ENCODE measurements around the gene CRYZL1. TPM values are rescaled to one million over a fixed set of nuclear protein-coding genes. Genes with fewer than 3 reads are reported as not detected.

The CRYZL1 gene
- polyA plus RNA-seq, 3 donors, result 25.9 to 30.6 (median 26.1) TPM

DNA sequence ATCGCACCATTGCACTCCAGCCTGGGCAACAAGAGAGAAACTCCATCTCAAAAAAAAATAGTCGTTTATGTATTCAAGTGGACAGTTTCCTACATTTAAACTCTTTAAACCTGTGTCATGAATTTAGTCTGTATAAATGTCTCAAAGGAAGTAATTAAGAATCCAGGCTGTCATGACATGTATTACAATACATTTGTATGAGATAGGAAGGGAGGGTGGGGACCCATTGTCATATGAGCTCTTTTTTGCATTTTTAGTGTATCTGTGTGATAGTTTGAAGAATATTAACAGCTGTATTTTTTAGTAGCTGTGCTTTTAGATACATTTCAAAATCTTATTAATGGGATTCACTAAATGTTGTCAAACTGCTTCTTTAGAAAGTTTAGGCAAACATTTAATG is 73.1 kb downstream of the CRYZL1 start:
- WGBS (ENCODE audit: insufficient coverage), result no CpG with 5 or more reads among the region's 2 CpGs
- Histone ChIP-seq H2AFZ (ENCODE audit: insufficient read depth, low read depth, low read length, poor library complexity, severe bottlenecking) (no peak overlapping the region), H3K4me2 (replicated peaks; ENCODE audit: extremely low read depth, low read length, poor library complexity, severe bottlenecking) (no peak overlapping the region), H3K27ac (ENCODE audit: low read depth in 1 of 2, low read length in 2 of 2) (no peak overlapping the region), H4K20me1 (ENCODE audit: insufficient read depth, low read length) (peaks cover 94% of the 10 kb centered on the region), H3K4me3 (replicated peaks in 1 of 3; ENCODE audit: low read depth in 2 of 3, low read length in 3 of 3) (no peak overlapping the region), H3K36me3 (replicated peaks in 1 of 2; ENCODE audit: control insufficient read depth in 1 of 2, insufficient read depth in 2 of 2, low read length in 2 of 2) (peaks cover 75 to 94% of the 10 kb centered on the region in 2 donors), H3K27me3 (ENCODE audit: control insufficient read depth in 2 of 2, insufficient read depth in 2 of 2, low read length in 2 of 2) (no peaks in the 10 kb centered on the region), H3K4me1 (ENCODE audit: control insufficient read depth in 1 of 2, insufficient read depth in 2 of 2, low read length in 2 of 2) (no peaks in the 10 kb centered on the region), H3K79me2 (ENCODE audit: insufficient read depth, low read length) (peaks cover 74% of the 10 kb centered on the region), H3K9me3 (replicated peaks in 1 of 2; ENCODE audit: control insufficient read depth in 1 of 2, insufficient read depth in 1 of 2, low read length in 2 of 2) (no peaks in the 10 kb centered on the region), H3K9ac (ENCODE audit: insufficient read depth, low read length, poor library complexity, severe bottlenecking) (no peak overlapping the region)
- no peak for DNase-seq
- H3K36me3 Mint-ChIP-seq, result peaks cover 50 to 67% of the 10 kb centered on the region in 2 donors
- intact Hi-C loops (cut with micrococcal nuclease), result no loop called here
- H3K4me3 Mint-ChIP-seq, result no peak overlapping the region
- no peak overlapping the region for H3K27ac Mint-ChIP-seq
- TF ChIP-seq, protein P1, sequence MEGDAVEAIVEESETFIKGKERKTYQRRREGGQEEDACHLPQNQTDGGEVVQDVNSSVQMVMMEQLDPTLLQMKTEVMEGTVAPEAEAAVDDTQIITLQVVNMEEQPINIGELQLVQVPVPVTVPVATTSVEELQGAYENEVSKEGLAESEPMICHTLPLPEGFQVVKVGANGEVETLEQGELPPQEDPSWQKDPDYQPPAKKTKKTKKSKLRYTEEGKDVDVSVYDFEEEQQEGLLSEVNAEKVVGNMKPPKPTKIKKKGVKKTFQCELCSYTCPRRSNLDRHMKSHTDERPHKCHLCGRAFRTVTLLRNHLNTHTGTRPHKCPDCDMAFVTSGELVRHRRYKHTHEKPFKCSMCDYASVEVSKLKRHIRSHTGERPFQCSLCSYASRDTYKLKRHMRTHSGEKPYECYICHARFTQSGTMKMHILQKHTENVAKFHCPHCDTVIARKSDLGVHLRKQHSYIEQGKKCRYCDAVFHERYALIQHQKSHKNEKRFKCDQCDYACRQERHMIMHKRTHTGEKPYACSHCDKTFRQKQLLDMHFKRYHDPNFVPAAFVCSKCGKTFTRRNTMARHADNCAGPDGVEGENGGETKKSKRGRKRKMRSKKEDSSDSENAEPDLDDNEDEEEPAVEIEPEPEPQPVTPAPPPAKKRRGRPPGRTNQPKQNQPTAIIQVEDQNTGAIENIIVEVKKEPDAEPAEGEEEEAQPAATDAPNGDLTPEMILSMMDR (IDR thresholded peaks at IDR 0.05), result no peak
- no peaks in the 10 kb centered on the region for H3K27me3 Mint-ChIP-seq (ENCODE audit: low read depth in 3 of 3)
- H3K9me3 Mint-ChIP-seq, result no peaks in the 10 kb centered on the region
- H3K4me1 Mint-ChIP-seq, result no peaks in the 10 kb centered on the region

DNA sequence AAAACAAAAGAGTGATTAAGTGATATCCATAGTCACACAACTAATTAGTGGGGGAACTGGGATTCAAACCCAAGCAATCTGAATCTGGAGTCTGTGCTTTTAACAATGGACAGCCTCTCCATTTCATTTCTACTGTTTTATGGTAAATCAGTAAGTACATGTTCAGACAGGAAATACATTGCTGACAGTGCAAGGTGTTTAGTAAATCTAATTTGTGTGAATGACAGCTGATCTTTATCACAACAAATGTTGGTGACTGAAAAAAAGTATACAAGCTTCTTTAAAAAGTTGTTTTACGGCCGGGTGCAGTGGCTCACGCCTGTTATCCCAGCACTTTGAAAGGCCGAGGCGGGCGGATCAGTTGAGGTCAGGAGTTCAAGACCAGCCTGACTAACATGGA is 73.6 kb downstream of the CRYZL1 start:
- WGBS (ENCODE audit: insufficient coverage), result 100% methylated on average over 5 of the region's 6 CpGs
- no peaks in the 10 kb centered on the region for H3K9me3 Mint-ChIP-seq
- H3K4me3 Mint-ChIP-seq, result peak overlapping the region in 1 of 2 donors; percentile 20
- intact Hi-C loops (cut with micrococcal nuclease), result no loop called here
- TF ChIP-seq, protein P1 (IDR thresholded peaks at IDR 0.05), result no peak
- H3K9ac ChIP-seq (ENCODE audit: insufficient read depth, low read length, poor library complexity, severe bottlenecking), result no peak overlapping the region
- H3K4me1 Mint-ChIP-seq, result no peaks in the 10 kb centered on the region
- no peak overlapping the region for H3K4me3 ChIP-seq (replicated peaks in 1 of 3; ENCODE audit: low read depth in 2 of 3, low read length in 3 of 3)
- H3K4me1 ChIP-seq (ENCODE audit: control insufficient read depth in 1 of 2, insufficient read depth in 2 of 2, low read length in 2 of 2), result no peaks in the 10 kb centered on the region
- no peaks in the 10 kb centered on the region for H3K27me3 ChIP-seq (ENCODE audit: control insufficient read depth in 2 of 2, insufficient read depth in 2 of 2, low read length in 2 of 2)
- no peak overlapping the region for H3K27ac ChIP-seq (ENCODE audit: low read depth in 1 of 2, low read length in 2 of 2)
- H3K36me3 Mint-ChIP-seq, result peaks cover 48 to 68% of the 10 kb centered on the region in 2 donors
- DNase-seq, result no peak
- H3K79me2 ChIP-seq (ENCODE audit: insufficient read depth, low read length), result peaks cover 74% of the 10 kb centered on the region
- H3K36me3 ChIP-seq (replicated peaks in 1 of 2; ENCODE audit: control insufficient read depth in 1 of 2, insufficient read depth in 2 of 2, low read length in 2 of 2), result peaks cover 74 to 94% of the 10 kb centered on the region in 2 donors
- no peaks in the 10 kb centered on the region for H3K27me3 Mint-ChIP-seq (ENCODE audit: low read depth in 3 of 3)
- no peaks in the 10 kb centered on the region for H3K9me3 ChIP-seq (replicated peaks in 1 of 2; ENCODE audit: control insufficient read depth in 1 of 2, insufficient read depth in 1 of 2, low read length in 2 of 2)
- no peak overlapping the region for H3K4me2 ChIP-seq (replicated peaks; ENCODE audit: extremely low read depth, low read length, poor library complexity, severe bottlenecking)
- peaks cover 94% of the 10 kb centered on the region for H4K20me1 ChIP-seq (ENCODE audit: insufficient read depth, low read length)
- H2AFZ ChIP-seq (ENCODE audit: insufficient read depth, low read depth, low read length, poor library complexity, severe bottlenecking), result no peak overlapping the region
- peak overlapping the region in 3 of 7 donors; percentile 63 to 77 (median 69) for H3K27ac Mint-ChIP-seq
